H9 (cell line): ENCODE measurements around the gene OSBPL2. TPM values are rescaled to one million over a fixed set of nuclear protein-coding genes. Genes with fewer than 3 reads are reported as not detected.

Source experiments
- DNase-seq: peaks from one replicate; pipeline ENCODE4 v3.0.0-alpha.2; 2017
- H2AFZ ChIP-seq: one replicate; pipeline ENCODE4 v1.6.1; 2013; ENCODE audit warnings: mild to moderate bottlenecking, low read length, control low read depth, moderate library complexity
- H2AK5ac ChIP-seq: 2 replicates; pipeline ENCODE4 v1.6.1; 2013; ENCODE audit warnings: low read length, control low read depth, mixed read lengths; ENCODE audit not compliant: insufficient read length
- H2BK120ac ChIP-seq: one replicate; pipeline ENCODE4 v1.6.1; 2013; ENCODE audit warnings: low read depth, mild to moderate bottlenecking, low read length, control low read depth, inconsistent platforms; ENCODE audit not compliant: poor library complexity, severe bottlenecking
- H2BK12ac ChIP-seq: 2 replicates; pipeline ENCODE4 v1.6.1; 2013; ENCODE audit warnings: low read length, control low read depth, mixed read lengths, low read depth; ENCODE audit not compliant: insufficient read length
- H2BK15ac ChIP-seq: 2 replicates; pipeline ENCODE4 v1.6.1; 2013; ENCODE audit warnings: low read depth, low read length, control low read depth
- H2BK20ac ChIP-seq: one replicate; pipeline ENCODE4 v1.6.1; 2013; ENCODE audit warnings: low read depth, mild to moderate bottlenecking, low read length, control low read depth, inconsistent platforms; ENCODE audit not compliant: poor library complexity, severe bottlenecking
- H2BK5ac ChIP-seq: 2 replicates; pipeline ENCODE4 v1.6.1; 2013; ENCODE audit warnings: low read length, control low read depth, mixed read lengths; ENCODE audit not compliant: insufficient read length
- H3K14ac ChIP-seq: 2 replicates; pipeline ENCODE4 v1.6.1; 2013; ENCODE audit warnings: low read length, control low read depth; ENCODE audit not compliant: insufficient read depth
- H3K18ac ChIP-seq: 2 replicates; pipeline ENCODE4 v1.6.1; 2013; ENCODE audit warnings: low read depth, mild to moderate bottlenecking, mixed read lengths, low read length, control low read depth; ENCODE audit not compliant: insufficient read length
- H3K23ac ChIP-seq: 2 replicates; pipeline ENCODE4 v1.6.1; 2013; ENCODE audit warnings: low read length, control low read depth, mixed read lengths, low read depth; ENCODE audit not compliant: insufficient read length
- H3K23me2 ChIP-seq: 2 replicates; pipeline ENCODE4 v1.6.1; 2013; ENCODE audit warnings: low read depth, mild to moderate bottlenecking, mixed read lengths, low read length, control low read depth; ENCODE audit not compliant: insufficient read length, poor library complexity, severe bottlenecking
- H3K27ac ChIP-seq: 2 replicates; pipeline ENCODE4 v1.5.1; 2013; ENCODE audit warnings: low read length, control low read depth, mixed read lengths, low read depth; ENCODE audit not compliant: insufficient read length
- H3K27me3 ChIP-seq: 2 replicates; pipeline ENCODE4 v1.6.1; 2013; ENCODE audit warnings: low read length, control low read depth, inconsistent platforms; ENCODE audit not compliant: insufficient read depth
- H3K4ac ChIP-seq: 2 replicates; pipeline ENCODE4 v1.6.1; 2013; ENCODE audit warnings: low read depth, mild to moderate bottlenecking, control low read depth, inconsistent platforms, low read length, moderate library complexity
- H3K4me1 ChIP-seq: 2 replicates; pipeline ENCODE4 v1.6.1; 2013; ENCODE audit warnings: low read length, control low read depth, inconsistent platforms; ENCODE audit not compliant: insufficient read depth
- H3K4me2 ChIP-seq: 2 replicates; pipeline ENCODE4 v1.6.1; 2013; ENCODE audit warnings: low read length, control low read depth, mixed read lengths; ENCODE audit not compliant: insufficient read length, insufficient read depth
- H3K56ac ChIP-seq: 2 replicates; pipeline ENCODE4 v1.6.1; 2013; ENCODE audit warnings: low read depth, mild to moderate bottlenecking, mixed read lengths, low read length, control low read depth; ENCODE audit not compliant: insufficient read length
- H3K79me1 ChIP-seq: 2 replicates; pipeline ENCODE4 v1.6.1; 2013; ENCODE audit warnings: low read depth, mild to moderate bottlenecking, moderate library complexity, low read length, control low read depth, inconsistent platforms; ENCODE audit not compliant: insufficient read depth, poor library complexity, severe bottlenecking
- H3K79me2 ChIP-seq: 2 replicates; pipeline ENCODE4 v1.6.1; 2013; ENCODE audit warnings: low read length, control low read depth, inconsistent platforms; ENCODE audit not compliant: insufficient read depth
- H3K9ac ChIP-seq: 2 replicates; pipeline ENCODE4 v1.6.1; 2013; ENCODE audit warnings: low read length, control low read depth, mixed read lengths; ENCODE audit not compliant: insufficient read length; ENCODE audit errors: extremely low read depth
- H3K9me3 ChIP-seq: one replicate; pipeline ENCODE4 v1.6.1; 2013; ENCODE audit warnings: low read depth, low read length, inconsistent platforms; ENCODE audit not compliant: control insufficient read depth
- H3T11ph ChIP-seq: one replicate; pipeline ENCODE4 v1.6.1; 2013; ENCODE audit warnings: mild to moderate bottlenecking, low read length, control low read depth, inconsistent platforms
- H4K20me1 ChIP-seq: one replicate; pipeline ENCODE4 v1.6.1; 2013; ENCODE audit not compliant: control insufficient read depth, insufficient read length, insufficient read depth
- H4K5ac ChIP-seq: 2 replicates; pipeline ENCODE4 v1.6.1; 2013; ENCODE audit warnings: low read depth, mild to moderate bottlenecking, mixed read lengths, low read length, control low read depth; ENCODE audit not compliant: insufficient read length
- H4K8ac ChIP-seq: replicated peaks from 2 replicates; pipeline ENCODE4 v1.6.1; 2013; ENCODE audit warnings: low read length, control low read depth, mixed read lengths, low read depth; ENCODE audit not compliant: insufficient read length
- H4K91ac ChIP-seq: 2 replicates; pipeline ENCODE4 v1.6.1; 2013; ENCODE audit warnings: low read depth, mild to moderate bottlenecking, moderate library complexity, mixed read lengths, low read length, control low read depth; ENCODE audit not compliant: insufficient read length
- H3K27ac Mint-ChIP-seq, 3 experiments: 2 replicates in 2 of 3; 3 replicates in 1 of 3; pipeline ENCODE4 v1.8.0; 2020 to 2021; ENCODE audit warnings: mixed read lengths in 3 of 3, mild to moderate bottlenecking in 1 of 3, moderate library complexity in 1 of 3
- H3K27me3 Mint-ChIP-seq: 2 replicates; pipeline ENCODE4 v1.8.0; 2021; ENCODE audit warnings: low read depth, mild to moderate bottlenecking, moderate library complexity, mixed read lengths
- H3K36me3 Mint-ChIP-seq, 3 experiments: 2 replicates in 2 of 3; 3 replicates in 1 of 3; pipeline ENCODE4 v1.8.0; 2020 to 2021; ENCODE audit warnings: low read depth in 3 of 3, mixed read lengths in 3 of 3; ENCODE audit not compliant: insufficient read depth in 1 of 3
- H3K4me1 Mint-ChIP-seq, 2 experiments: 2 replicates each; pipeline ENCODE4 v1.8.0; 2020; ENCODE audit warnings: mixed read lengths in 2 of 2
- H3K4me3 Mint-ChIP-seq, 2 experiments: 2 replicates in 1 of 2; 3 replicates in 1 of 2; pipeline ENCODE4 v1.8.0; 2020 to 2021; ENCODE audit warnings: mild to moderate bottlenecking in 2 of 2, mixed read lengths in 2 of 2, moderate library complexity in 1 of 2
- H3K9me3 Mint-ChIP-seq, 2 experiments: 2 replicates in 1 of 2; 3 replicates in 1 of 2; pipeline ENCODE4 v1.8.0; 2020; ENCODE audit warnings: mild to moderate bottlenecking in 2 of 2, mixed read lengths in 2 of 2, moderate library complexity in 1 of 2
- CTCF ChIP-seq: fragments of 200-600 bp; sonication (generic); conservative IDR thresholded peaks from 3 replicates; pipeline ENCODE4 v1.8.0; 2021; ENCODE audit warnings: antibody characterized with exemption, mild to moderate bottlenecking
- WGBS: extraction: QIAGEN DNeasy Blood & Tissue Kit; methylation state at CpG from one replicate; pipeline ENCODE4 v1.1.7; 2013; ENCODE audit warnings: missing lambda C conversion rate, low lambda C conversion rate, mixed read lengths; ENCODE audit not compliant: insufficient read length; ENCODE audit errors: extremely low coverage; 5-methylcytosine and 5-hydroxymethylcytosine counted together
- total RNA-seq: library from RNA; stranded (reverse); gene quantifications from 2 replicates; pipeline ENCODE4 v1.2.1, GENCODE V29; 2021

Gene OSBPL2
- total RNA-seq, 1 experiment from 2014 or later = 47.3 TPM

- Histone ChIP-seq H3K23me2 (no peaks in the 10 kb centered on the region), H3K4me1 (no peaks in the 10 kb centered on the region), H4K20me1 (no peaks in the 10 kb centered on the region), H2BK5ac (no peak overlapping the region), H3T11ph (no peak overlapping the region), H2AFZ (no peak overlapping the region), H3K18ac (no peak overlapping the region), H3K9ac (no peak overlapping the region), H3K14ac (no peak overlapping the region), H4K91ac (no peak overlapping the region), H3K27ac (no peak overlapping the region), H3K27me3 (no peaks in the 10 kb centered on the region), H2BK15ac (no peak overlapping the region), H2AK5ac (no peak overlapping the region), H2BK120ac (no peak overlapping the region), H3K79me1 (no peaks in the 10 kb centered on the region), H2BK20ac (no peak overlapping the region), H3K4ac (no peak overlapping the region), H2BK12ac (no peak overlapping the region), H4K8ac (no peak overlapping the region), H3K79me2 (no peaks in the 10 kb centered on the region), H4K5ac (no peak overlapping the region), H3K23ac (no peak overlapping the region), H3K4me2 (no peak overlapping the region), H3K56ac (no peak overlapping the region), H3K9me3 (no peaks in the 10 kb centered on the region)
- no peaks in the 10 kb centered on the region; a peak in 1 of 5 replicates for H3K9me3 Mint-ChIP-seq
- no peak for DNase-seq
- no peaks in the 10 kb centered on the region for H3K27me3 Mint-ChIP-seq
- H3K27ac Mint-ChIP-seq = no peak overlapping the region
- no peak overlapping the region for H3K4me3 Mint-ChIP-seq
- no peak for TF ChIP-seq CTCF
- peaks cover 11 to 55% (median 44%) of the 10 kb centered on the region in 3 experiments; a peak in 6 of 7 replicates for H3K36me3 Mint-ChIP-seq
- WGBS = no CpG with 5 or more reads among the region's 6 CpGs
- H3K4me1 Mint-ChIP-seq = no peaks in the 10 kb centered on the region
Observed at GRCh38 chr20:62285151-62285550, 46.8 kb downstream of the OSBPL2 start.
